PFSK-1 (cell line): ENCODE results near the gene LRRC37B.

Experiments
- POLR2AphosphoS5 ChIP-seq: IDR thresholded peaks from 2 replicates; pipeline ENCODE4 v1.6.1; 2012; ENCODE audit warnings: low read depth, mild to moderate bottlenecking, control low read depth, low read length, moderate library complexity
- REST ChIP-seq, 2 experiments: IDR thresholded peaks; 2 replicates each; pipeline versions ENCODE4 v1.6.1 to v1.8.0; 2011 to 2012; ENCODE audit warnings: low read depth in 2 of 2, low read length in 2 of 2, control low read depth in 1 of 2, inconsistent platforms in 1 of 2, mild to moderate bottlenecking in 1 of 2, moderate library complexity in 1 of 2; ENCODE audit not compliant: insufficient read depth in 1 of 2

- TF ChIP-seq POLR2AphosphoS5 (no peak), REST (IDR thresholded peaks at IDR 0.05; ENCODE audit: insufficient read depth in 1 of 2, low read depth in 2 of 2, low read length in 2 of 2) (no peak)
Observed at GRCh38 chr17:32009262-32009542, 2.0 kb downstream of the LRRC37B start.
